NCI-H1092 (cell line): ENCODE results near the gene PHACTR3.
"Not testable (repeated sequence)": the region's sequence is repeated elsewhere in the genome, so short reads cannot be mapped to it uniquely, and the experiment has no call there.

ENCODE experiments used
- DNase-seq: peaks from one replicate; lab custom pipeline; 2025; lab: John Stamatoyannopoulos, UW

PHACTR3 gene

GRCh38 chr20:59589086-59589684, 15.2 kb upstream of the PHACTR3 start:
- no peak for DNase-seq

- no peak for DNase-seq
Observed at GRCh38 chr20:59591061-59591460, 13.3 kb upstream of the PHACTR3 start.

- DNase-seq, result no peak
Observed at GRCh38 chr20:59596690-59597089, 7.7 kb upstream of the PHACTR3 start.

GRCh38 chr20:59597240-59597639, 7.1 kb upstream of the PHACTR3 start:
- DNase-seq, result no peak

GRCh38 chr20:59598625-59599310, 5.6 kb upstream of the PHACTR3 start:
- DNase-seq, result no peak

- no peak for DNase-seq
Observed at GRCh38 chr20:59599941-59600340, 4.4 kb upstream of the PHACTR3 start.

- no peak for DNase-seq
Observed at GRCh38 chr20:59600472-59600871, 3.9 kb upstream of the PHACTR3 start.

- no peak for DNase-seq
Observed at GRCh38 chr20:59602546-59603080, 1.7 kb upstream of the PHACTR3 start.

- DNase-seq, result no peak
Observed at GRCh38 chr20:59603176-59603575, 1.2 kb upstream of the PHACTR3 start.

- DNase-seq, result no peak
Observed at GRCh38 chr20:59604741-59605600, 631 bp downstream of the PHACTR3 start.

GRCh38 chr20:59605601-59606364, 1.4 kb downstream of the PHACTR3 start:
- DNase-seq, result no peak

GRCh38 chr20:59606566-59606965, 2.2 kb downstream of the PHACTR3 start:
- no peak for DNase-seq

GRCh38 chr20:59608396-59608795, 4.1 kb downstream of the PHACTR3 start:
- no peak for DNase-seq

GRCh38 chr20:59608871-59609270, 4.5 kb downstream of the PHACTR3 start:
- DNase-seq, result no peak

- DNase-seq, result no peak
Observed at GRCh38 chr20:59611286-59611685, 6.9 kb downstream of the PHACTR3 start.

- DNase-seq, result no peak
Observed at GRCh38 chr20:59613861-59614260, 9.5 kb downstream of the PHACTR3 start.

GRCh38 chr20:59614714-59615113, 10.4 kb downstream of the PHACTR3 start:
- no peak for DNase-seq

- no peak for DNase-seq
Observed at GRCh38 chr20:59616306-59616705, 12.0 kb downstream of the PHACTR3 start.

- DNase-seq, result no peak
Observed at GRCh38 chr20:59617221-59617620, 12.9 kb downstream of the PHACTR3 start.

GRCh38 chr20:59618131-59618530, 13.8 kb downstream of the PHACTR3 start:
- DNase-seq, result no peak

GRCh38 chr20:59618585-59618984, 14.2 kb downstream of the PHACTR3 start:
- not testable (repeated sequence) for DNase-seq
